ENCODE results near the gene TRAP1.

DNA sequence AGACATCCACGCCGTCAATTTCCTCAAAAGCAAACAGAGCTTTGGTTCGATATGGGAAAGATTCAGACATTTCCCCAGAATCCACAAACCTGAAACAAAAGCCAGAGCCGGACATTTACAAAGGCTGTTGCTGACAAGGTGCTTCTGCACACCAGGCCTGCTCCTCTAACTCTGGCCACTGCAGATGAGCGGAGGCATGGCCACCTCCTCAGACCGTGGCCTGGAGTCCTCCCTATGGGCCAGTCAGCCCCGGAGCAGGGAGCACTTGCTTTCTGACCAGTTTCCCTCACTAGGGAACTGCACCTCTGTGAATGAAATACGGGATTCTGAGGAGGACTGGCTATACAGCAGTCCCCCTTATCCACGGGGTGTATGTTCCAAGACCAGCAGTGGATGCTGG, 22.3 kb upstream of the TRAP1 start:
- TF ChIP-seq POLR2AphosphoS5 (IDR thresholded peaks at IDR 0.05) (no peak), EP300 (IDR thresholded peaks at IDR 0.05) (no peak), POLR2A (IDR thresholded peaks at IDR 0.05) (no peak)
- TF ChIP-seq, protein P1, sequence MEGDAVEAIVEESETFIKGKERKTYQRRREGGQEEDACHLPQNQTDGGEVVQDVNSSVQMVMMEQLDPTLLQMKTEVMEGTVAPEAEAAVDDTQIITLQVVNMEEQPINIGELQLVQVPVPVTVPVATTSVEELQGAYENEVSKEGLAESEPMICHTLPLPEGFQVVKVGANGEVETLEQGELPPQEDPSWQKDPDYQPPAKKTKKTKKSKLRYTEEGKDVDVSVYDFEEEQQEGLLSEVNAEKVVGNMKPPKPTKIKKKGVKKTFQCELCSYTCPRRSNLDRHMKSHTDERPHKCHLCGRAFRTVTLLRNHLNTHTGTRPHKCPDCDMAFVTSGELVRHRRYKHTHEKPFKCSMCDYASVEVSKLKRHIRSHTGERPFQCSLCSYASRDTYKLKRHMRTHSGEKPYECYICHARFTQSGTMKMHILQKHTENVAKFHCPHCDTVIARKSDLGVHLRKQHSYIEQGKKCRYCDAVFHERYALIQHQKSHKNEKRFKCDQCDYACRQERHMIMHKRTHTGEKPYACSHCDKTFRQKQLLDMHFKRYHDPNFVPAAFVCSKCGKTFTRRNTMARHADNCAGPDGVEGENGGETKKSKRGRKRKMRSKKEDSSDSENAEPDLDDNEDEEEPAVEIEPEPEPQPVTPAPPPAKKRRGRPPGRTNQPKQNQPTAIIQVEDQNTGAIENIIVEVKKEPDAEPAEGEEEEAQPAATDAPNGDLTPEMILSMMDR (IDR thresholded peaks at IDR 0.05) = no peak

All from stomach (tissue), 4 donors.